ENCODE results near the gene NOL9.

DNA sequence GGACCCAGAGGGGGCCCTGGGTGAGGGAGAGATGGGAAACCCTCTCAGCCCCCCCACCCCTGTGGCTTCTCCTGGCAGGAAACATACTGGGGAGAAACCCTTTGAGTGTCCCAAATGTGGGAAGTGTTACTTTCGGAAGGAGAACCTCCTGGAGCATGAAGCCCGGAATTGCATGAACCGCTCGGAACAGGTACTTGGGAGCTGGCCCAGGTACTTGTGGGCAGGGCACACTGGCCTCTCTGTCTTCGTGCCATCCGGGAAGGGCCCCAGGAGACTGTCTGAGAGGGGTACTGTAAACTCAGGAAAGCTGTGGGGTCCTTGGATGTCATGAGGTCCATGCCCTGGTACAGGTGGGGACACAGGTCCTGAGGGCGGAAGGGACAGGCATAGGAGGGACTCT, 31.5 kb upstream of the NOL9 start:
- TF ChIP-seq, protein P1, sequence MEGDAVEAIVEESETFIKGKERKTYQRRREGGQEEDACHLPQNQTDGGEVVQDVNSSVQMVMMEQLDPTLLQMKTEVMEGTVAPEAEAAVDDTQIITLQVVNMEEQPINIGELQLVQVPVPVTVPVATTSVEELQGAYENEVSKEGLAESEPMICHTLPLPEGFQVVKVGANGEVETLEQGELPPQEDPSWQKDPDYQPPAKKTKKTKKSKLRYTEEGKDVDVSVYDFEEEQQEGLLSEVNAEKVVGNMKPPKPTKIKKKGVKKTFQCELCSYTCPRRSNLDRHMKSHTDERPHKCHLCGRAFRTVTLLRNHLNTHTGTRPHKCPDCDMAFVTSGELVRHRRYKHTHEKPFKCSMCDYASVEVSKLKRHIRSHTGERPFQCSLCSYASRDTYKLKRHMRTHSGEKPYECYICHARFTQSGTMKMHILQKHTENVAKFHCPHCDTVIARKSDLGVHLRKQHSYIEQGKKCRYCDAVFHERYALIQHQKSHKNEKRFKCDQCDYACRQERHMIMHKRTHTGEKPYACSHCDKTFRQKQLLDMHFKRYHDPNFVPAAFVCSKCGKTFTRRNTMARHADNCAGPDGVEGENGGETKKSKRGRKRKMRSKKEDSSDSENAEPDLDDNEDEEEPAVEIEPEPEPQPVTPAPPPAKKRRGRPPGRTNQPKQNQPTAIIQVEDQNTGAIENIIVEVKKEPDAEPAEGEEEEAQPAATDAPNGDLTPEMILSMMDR (IDR thresholded peaks at IDR 0.05): no peak
- TF ChIP-seq EP300 (IDR thresholded peaks at IDR 0.05): no peak
- TF ChIP-seq POLR2AphosphoS5 (IDR thresholded peaks at IDR 0.05): no peak

Data from upper lobe of left lung (tissue), 4 donors.